Hepatocyte (in vitro differentiated cells): ENCODE data around the gene NUDT7.

ENCODE experiments used
- EZH2 ChIP-seq: fragments of 200-600 bp; sonication (generic); IDR thresholded peaks from 2 replicates; pipeline ENCODE4 v1.6.1; 2016; ENCODE audit warnings: antibody characterized with exemption, mild to moderate bottlenecking, borderline replicate concordance
- TF ChIP-seq, protein P1 (sequence below): fragments of 200-600 bp; sonication (generic); IDR thresholded peaks from 2 replicates; pipeline ENCODE4 v1.5.1; 2016; ENCODE audit warnings: antibody characterized with exemption, mild to moderate bottlenecking; ENCODE audit not compliant: poor library complexity

DNA sequence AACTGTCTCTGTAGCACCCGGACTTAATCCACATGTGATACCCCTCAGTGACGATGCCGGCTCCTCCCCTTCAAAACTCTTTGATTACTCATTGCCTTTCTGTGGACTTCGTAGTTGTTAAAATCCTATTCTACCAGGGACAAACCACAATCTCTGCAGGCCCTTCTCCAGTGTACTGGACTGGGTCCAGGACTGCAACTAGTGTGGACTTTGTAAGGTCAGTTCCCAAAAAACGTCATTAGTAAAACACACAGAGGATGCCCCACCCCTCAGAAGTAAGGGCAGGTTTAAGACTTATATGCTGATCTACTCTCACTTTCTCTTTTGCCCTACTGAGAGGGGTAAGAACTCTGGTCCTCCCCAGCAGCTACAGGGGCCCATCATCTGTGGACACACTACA is 10.5 kb upstream of the NUDT7 start:
- TF ChIP-seq, protein P1, sequence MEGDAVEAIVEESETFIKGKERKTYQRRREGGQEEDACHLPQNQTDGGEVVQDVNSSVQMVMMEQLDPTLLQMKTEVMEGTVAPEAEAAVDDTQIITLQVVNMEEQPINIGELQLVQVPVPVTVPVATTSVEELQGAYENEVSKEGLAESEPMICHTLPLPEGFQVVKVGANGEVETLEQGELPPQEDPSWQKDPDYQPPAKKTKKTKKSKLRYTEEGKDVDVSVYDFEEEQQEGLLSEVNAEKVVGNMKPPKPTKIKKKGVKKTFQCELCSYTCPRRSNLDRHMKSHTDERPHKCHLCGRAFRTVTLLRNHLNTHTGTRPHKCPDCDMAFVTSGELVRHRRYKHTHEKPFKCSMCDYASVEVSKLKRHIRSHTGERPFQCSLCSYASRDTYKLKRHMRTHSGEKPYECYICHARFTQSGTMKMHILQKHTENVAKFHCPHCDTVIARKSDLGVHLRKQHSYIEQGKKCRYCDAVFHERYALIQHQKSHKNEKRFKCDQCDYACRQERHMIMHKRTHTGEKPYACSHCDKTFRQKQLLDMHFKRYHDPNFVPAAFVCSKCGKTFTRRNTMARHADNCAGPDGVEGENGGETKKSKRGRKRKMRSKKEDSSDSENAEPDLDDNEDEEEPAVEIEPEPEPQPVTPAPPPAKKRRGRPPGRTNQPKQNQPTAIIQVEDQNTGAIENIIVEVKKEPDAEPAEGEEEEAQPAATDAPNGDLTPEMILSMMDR: no peak
- TF ChIP-seq EZH2: no peak
